Keratinocyte (primary cell): ENCODE data around the gene TXNRD2. TPM values are rescaled to one million over a fixed set of nuclear protein-coding genes. Genes with fewer than 3 reads are reported as not detected.

ENCODE experiments used
- DNase-seq: peaks from one replicate; pipeline ENCODE4 v3.0.0-alpha.2; 2011; ENCODE audit warnings: low read depth, missing footprints, low spot score
- FAIRE-seq: peaks from 2 replicates; lab custom pipeline; 2011; peaks lifted over from hg19 to GRCh38; lab: Jason Lieb, UNC
- H2AFZ ChIP-seq: 2 replicates; pipeline ENCODE4 v1.6.0; 2012; ENCODE audit warnings: low read length, control low read depth, inconsistent platforms; ENCODE audit not compliant: control insufficient read depth
- H3K27ac ChIP-seq: 2 replicates; pipeline ENCODE4 v1.5.1; 2011; ENCODE audit warnings: low read length; ENCODE audit not compliant: control insufficient read depth, insufficient read depth
- H3K27me3 ChIP-seq: 3 replicates; pipeline ENCODE4 v1.6.0; 2011; ENCODE audit warnings: low read length; ENCODE audit not compliant: control insufficient read depth, insufficient read depth; ENCODE audit errors: extremely low read depth
- H3K36me3 ChIP-seq, 2 experiments: 2 replicates in 1 of 2; 3 replicates in 1 of 2; pipeline ENCODE4 v1.5.1; 2011; ENCODE audit warnings: low read length in 2 of 2, mild to moderate bottlenecking in 1 of 2; ENCODE audit not compliant: control insufficient read depth in 2 of 2, insufficient read depth in 2 of 2; ENCODE audit errors: extremely low read depth in 1 of 2
- H3K4me1 ChIP-seq: 3 replicates; pipeline ENCODE4 v1.5.1; 2011; ENCODE audit warnings: low read length; ENCODE audit not compliant: control insufficient read depth, insufficient read depth; ENCODE audit errors: extremely low read depth
- H3K4me2 ChIP-seq: 3 replicates; pipeline ENCODE4 v1.6.0; 2011; ENCODE audit warnings: low read depth, low read length; ENCODE audit not compliant: control insufficient read depth, insufficient read depth; ENCODE audit errors: extremely low read depth
- H3K4me3 ChIP-seq, 3 experiments: fragments of 200-600 bp in 1 of 3; sonication (generic) in 1 of 3; 2 replicates in 2 of 3; 3 replicates in 1 of 3; pipeline ENCODE4 v1.5.1; 2011 to 2016; ENCODE audit warnings: low read length in 3 of 3, mild to moderate bottlenecking in 3 of 3, control low read depth in 2 of 3, inconsistent platforms in 1 of 3, low read depth in 1 of 3, mixed read lengths in 1 of 3, mixed run types in 1 of 3, moderate library complexity in 1 of 3; ENCODE audit not compliant: control insufficient read depth in 2 of 3, insufficient read depth in 2 of 3; ENCODE audit errors: extremely low read depth in 1 of 3
- H3K79me2 ChIP-seq: 2 replicates; pipeline ENCODE4 v1.6.0; 2012; ENCODE audit warnings: low read length; ENCODE audit not compliant: control insufficient read depth, insufficient read depth
- H3K9ac ChIP-seq: 3 replicates; pipeline ENCODE4 v1.6.0; 2011; ENCODE audit warnings: low read length; ENCODE audit not compliant: control insufficient read depth, insufficient read depth; ENCODE audit errors: extremely low read depth
- H3K9me1 ChIP-seq: 3 replicates; pipeline ENCODE4 v1.6.0; 2011; ENCODE audit warnings: low read length; ENCODE audit not compliant: control insufficient read depth, insufficient read depth; ENCODE audit errors: extremely low read depth
- H3K9me3 ChIP-seq: 2 replicates; pipeline ENCODE4 v1.5.1; 2012; ENCODE audit warnings: low read depth, low read length; ENCODE audit not compliant: control insufficient read depth
- H4K20me1 ChIP-seq: 3 replicates; pipeline ENCODE4 v1.6.0; 2011; ENCODE audit warnings: low read length; ENCODE audit not compliant: control insufficient read depth, insufficient read depth; ENCODE audit errors: extremely low read depth
- EZH2 ChIP-seq: IDR thresholded peaks from one replicate; pipeline ENCODE4 v1.6.1; 2012; ENCODE audit warnings: inconsistent platforms, mild to moderate bottlenecking, low read length, moderate library complexity
- dilution Hi-C: fragments of 300-500 bp; cut with MboI; formaldehyde crosslinking; loops from one replicate; pipeline ENCODE4 v1.7.0; 2020; ENCODE audit warnings: low sequenced_read_pairs; ENCODE audit not compliant: extremely low pct_ligation_motif_present
- polyA plus RNA-seq, 5 experiments: library from polyadenylated mRNA; depleted of rRNA in 3 of 5; stranded (reverse) in 3 of 5; stranded (forward) in 1 of 5; unstranded in 1 of 5; fragments of >200 nt; gene quantifications; 1 replicate in 1 of 5; 2 replicates in 3 of 5; 3 replicates in 1 of 5; pipeline versions ENCODE4 v1.2.1 to v1.2.3, GENCODE V29; 2011 to 2012; ENCODE audit warnings: missing spikeins in 2 of 5, low read depth in 1 of 5, low replicate concordance in 1 of 5
- TF ChIP-seq, protein P1 (sequence below), 3 experiments: IDR thresholded peaks in 1 of 3; conservative IDR thresholded peaks in 1 of 3; optimal IDR thresholded peaks in 1 of 3; 2 replicates in 2 of 3; 3 replicates in 1 of 3; pipeline versions ENCODE3 to v1.5.1; 2011; ENCODE audit warnings: low read length in 3 of 3, mild to moderate bottlenecking in 3 of 3, moderate library complexity in 2 of 3, control low read depth in 1 of 3, inconsistent platforms in 1 of 3; ENCODE audit not compliant: insufficient read depth in 2 of 3; ENCODE audit errors: extremely low read depth in 1 of 3

TXNRD2 gene
- polyA plus RNA-seq, 1 donor (not counting 4 experiments of a cell fraction or from before 2014, with no cell fraction given) = 16.0 TPM

GRCh38 chr22:19942157-19943081 is 801 bp upstream of the TXNRD2 start:
- peaks cover 24% of the 10 kb centered on the region for H3K4me1 ChIP-seq
- H2AFZ ChIP-seq = peak overlapping the region; percentile 38
- H3K79me2 ChIP-seq = peaks cover 37% of the 10 kb centered on the region
- peak overlapping the region; percentile 96 for H3K4me2 ChIP-seq
- H3K4me3 ChIP-seq = peak overlapping the region; percentile 91 to 96 (median 96)
- no peak for FAIRE-seq
- dilution Hi-C loops = no loop called here
- H3K9me1 ChIP-seq = no peaks in the 10 kb centered on the region
- no peaks in the 10 kb centered on the region for H4K20me1 ChIP-seq
- no peak for TF ChIP-seq EZH2
- TF ChIP-seq, protein P1, sequence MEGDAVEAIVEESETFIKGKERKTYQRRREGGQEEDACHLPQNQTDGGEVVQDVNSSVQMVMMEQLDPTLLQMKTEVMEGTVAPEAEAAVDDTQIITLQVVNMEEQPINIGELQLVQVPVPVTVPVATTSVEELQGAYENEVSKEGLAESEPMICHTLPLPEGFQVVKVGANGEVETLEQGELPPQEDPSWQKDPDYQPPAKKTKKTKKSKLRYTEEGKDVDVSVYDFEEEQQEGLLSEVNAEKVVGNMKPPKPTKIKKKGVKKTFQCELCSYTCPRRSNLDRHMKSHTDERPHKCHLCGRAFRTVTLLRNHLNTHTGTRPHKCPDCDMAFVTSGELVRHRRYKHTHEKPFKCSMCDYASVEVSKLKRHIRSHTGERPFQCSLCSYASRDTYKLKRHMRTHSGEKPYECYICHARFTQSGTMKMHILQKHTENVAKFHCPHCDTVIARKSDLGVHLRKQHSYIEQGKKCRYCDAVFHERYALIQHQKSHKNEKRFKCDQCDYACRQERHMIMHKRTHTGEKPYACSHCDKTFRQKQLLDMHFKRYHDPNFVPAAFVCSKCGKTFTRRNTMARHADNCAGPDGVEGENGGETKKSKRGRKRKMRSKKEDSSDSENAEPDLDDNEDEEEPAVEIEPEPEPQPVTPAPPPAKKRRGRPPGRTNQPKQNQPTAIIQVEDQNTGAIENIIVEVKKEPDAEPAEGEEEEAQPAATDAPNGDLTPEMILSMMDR (optimal IDR thresholded peaks at IDR 0.05 in 1 of 3, IDR thresholded peaks at IDR 0.05 in 1 of 3, conservative IDR thresholded peaks at IDR 0.05 in 1 of 3; ENCODE audit: extremely low read depth in 1 of 3, insufficient read depth in 2 of 3, low read length in 3 of 3) = no peak
- no peaks in the 10 kb centered on the region for H3K9me3 ChIP-seq
- H3K36me3 ChIP-seq = no peaks in the 10 kb centered on the region
- H3K27me3 ChIP-seq = no peaks in the 10 kb centered on the region
- peak overlapping the region; percentile 89 for H3K9ac ChIP-seq
- DNase-seq = no peak
- H3K27ac ChIP-seq = peak overlapping the region; percentile 90

- no peak for TF ChIP-seq EZH2
- TF ChIP-seq, protein P1 (optimal IDR thresholded peaks at IDR 0.05 in 1 of 3, IDR thresholded peaks at IDR 0.05 in 1 of 3, conservative IDR thresholded peaks at IDR 0.05 in 1 of 3; ENCODE audit: extremely low read depth in 1 of 3, insufficient read depth in 2 of 3, low read length in 3 of 3) = no peak
- no peaks in the 10 kb centered on the region for H3K27me3 ChIP-seq
- H3K79me2 ChIP-seq = peaks cover 30% of the 10 kb centered on the region
- peak overlapping the region; percentile 89 for H3K9ac ChIP-seq
- no peaks in the 10 kb centered on the region for H3K36me3 ChIP-seq
- H3K4me3 ChIP-seq = peak overlapping the region; percentile 91 to 96 (median 96)
- no peaks in the 10 kb centered on the region for H3K9me1 ChIP-seq
- DNase-seq (no peak), FAIRE-seq (no peak)
- peak overlapping the region; percentile 8 for H2AFZ ChIP-seq
- dilution Hi-C loops = no loop called here
- H3K4me1 ChIP-seq = peaks cover 20% of the 10 kb centered on the region
- peak overlapping the region; percentile 77 for H3K4me2 ChIP-seq
- no peaks in the 10 kb centered on the region for H4K20me1 ChIP-seq
- H3K27ac ChIP-seq = peak overlapping the region; percentile 10
- no peaks in the 10 kb centered on the region for H3K9me3 ChIP-seq
Measured at GRCh38 chr22:19940536-19941364, 868 bp downstream of the TXNRD2 start.
